Measurements from ENCODE around the gene SPATA24. TPM values are rescaled to one million over a fixed set of nuclear protein-coding genes. Genes with fewer than 3 reads are reported as not detected.
A peak's percentile ranks its signal among the peaks of the same experiment; 100 is the strongest.

SPATA24 gene
- total RNA-seq, 2 donors from 2014 or later, result 18.9 TPM; not detected in 1

DNA sequence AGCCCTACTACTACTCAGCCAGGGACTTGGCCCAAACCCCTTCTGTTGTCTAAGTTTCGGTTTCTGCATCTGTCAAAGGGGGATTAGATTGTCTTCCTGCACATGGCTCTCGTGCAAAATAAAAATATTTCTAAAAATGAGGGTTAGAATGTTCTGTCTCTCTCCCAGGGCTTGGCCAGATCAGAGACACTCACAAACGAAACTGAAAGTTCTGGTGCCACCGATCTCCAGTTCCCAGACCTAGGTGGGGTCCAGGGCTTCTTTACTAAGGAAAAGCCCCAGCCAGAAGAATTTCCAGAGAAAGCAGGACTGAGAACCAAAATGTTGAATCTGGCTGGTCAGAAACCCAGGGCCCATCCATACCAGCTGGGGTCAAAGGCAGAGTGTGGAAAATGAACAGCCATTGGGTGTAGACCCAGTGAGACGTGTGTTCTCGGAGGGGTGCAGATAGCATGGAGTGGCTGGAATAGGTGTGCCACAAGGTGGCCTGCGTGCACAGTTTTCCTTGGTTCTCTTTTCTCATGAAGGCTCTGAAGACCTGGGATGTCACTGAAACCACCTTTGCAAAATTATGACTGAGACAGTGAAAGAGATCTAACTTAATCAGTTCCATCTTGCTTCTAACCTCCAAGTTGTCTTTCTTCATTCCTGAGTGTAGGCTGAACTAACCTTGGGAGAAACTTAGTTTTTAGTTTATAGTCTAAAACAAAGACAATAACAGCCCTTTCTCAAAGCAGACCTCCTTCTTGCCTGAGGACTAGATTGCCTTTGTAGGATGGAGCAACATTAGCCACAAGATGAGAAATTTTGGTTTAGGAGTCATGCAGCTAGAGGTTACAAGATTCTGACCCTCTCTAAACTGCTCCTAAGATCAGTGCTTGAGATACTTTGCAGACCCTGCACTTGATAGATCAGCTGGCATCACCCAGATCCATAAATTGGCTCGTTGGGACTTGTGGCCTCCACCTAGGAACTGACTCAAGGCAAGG, 18.5 kb downstream of the SPATA24 start:
- H3K27ac ChIP-seq, result peak overlapping the region in 3 of 4 donors; percentile 47 to 69 (median 63)
- ATAC-seq (peak; percentile 37), DNase-seq (peak in 1 of 4 donors; percentile 42)
- no peak overlapping the region for H3K4me3 ChIP-seq
- H3K36me3 ChIP-seq (replicated peaks in 1 of 2; ENCODE audit: insufficient read depth in 1 of 2, low read depth in 2 of 2), result no peaks in the 10 kb centered on the region
- 29 to 37% methylated on average over 8 of the region's 8 CpGs for WGBS, 2 donors
- TF ChIP-seq POLR2A (IDR thresholded peaks at IDR 0.05), result no peak
- TF ChIP-seq, protein P1, sequence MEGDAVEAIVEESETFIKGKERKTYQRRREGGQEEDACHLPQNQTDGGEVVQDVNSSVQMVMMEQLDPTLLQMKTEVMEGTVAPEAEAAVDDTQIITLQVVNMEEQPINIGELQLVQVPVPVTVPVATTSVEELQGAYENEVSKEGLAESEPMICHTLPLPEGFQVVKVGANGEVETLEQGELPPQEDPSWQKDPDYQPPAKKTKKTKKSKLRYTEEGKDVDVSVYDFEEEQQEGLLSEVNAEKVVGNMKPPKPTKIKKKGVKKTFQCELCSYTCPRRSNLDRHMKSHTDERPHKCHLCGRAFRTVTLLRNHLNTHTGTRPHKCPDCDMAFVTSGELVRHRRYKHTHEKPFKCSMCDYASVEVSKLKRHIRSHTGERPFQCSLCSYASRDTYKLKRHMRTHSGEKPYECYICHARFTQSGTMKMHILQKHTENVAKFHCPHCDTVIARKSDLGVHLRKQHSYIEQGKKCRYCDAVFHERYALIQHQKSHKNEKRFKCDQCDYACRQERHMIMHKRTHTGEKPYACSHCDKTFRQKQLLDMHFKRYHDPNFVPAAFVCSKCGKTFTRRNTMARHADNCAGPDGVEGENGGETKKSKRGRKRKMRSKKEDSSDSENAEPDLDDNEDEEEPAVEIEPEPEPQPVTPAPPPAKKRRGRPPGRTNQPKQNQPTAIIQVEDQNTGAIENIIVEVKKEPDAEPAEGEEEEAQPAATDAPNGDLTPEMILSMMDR (IDR thresholded peaks at IDR 0.05), result peak in 4 of 7 experiments; percentile 25 to 35 (median 28)
- intact Hi-C loops (cut with DNase I), result no loop called here
- H3K27me3 ChIP-seq, result no peaks in the 10 kb centered on the region
- no peaks in the 10 kb centered on the region for H3K9me3 ChIP-seq
- peaks cover 38% of the 10 kb centered on the region for H3K4me1 ChIP-seq

DNA sequence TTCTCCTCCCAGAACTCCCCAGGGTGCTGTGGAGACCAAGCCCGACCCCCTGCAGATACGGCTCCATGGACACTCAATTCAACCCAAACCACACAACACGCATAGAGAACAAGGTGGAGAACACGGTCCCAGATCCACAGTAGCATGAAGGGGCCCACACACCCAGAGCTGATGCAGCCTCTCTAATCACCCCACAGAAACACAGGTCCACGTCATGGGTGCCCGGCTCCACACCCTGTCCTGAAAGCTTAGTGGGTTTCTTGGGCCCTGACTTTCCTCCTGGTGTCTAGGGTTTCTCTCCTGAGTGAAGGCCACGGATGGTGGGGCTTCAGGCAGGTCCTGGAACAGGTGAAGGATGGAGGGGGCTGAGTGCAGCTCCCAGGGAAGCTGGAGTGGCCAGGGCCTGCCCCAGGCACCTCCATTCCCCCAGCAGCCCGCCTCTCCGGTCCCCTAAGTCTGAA, 19.3 kb downstream of the SPATA24 start:
- 69 to 70% methylated on average over 6 to 9 of the region's 9 CpGs for WGBS, 2 donors
- no peaks in the 10 kb centered on the region for H3K27me3 ChIP-seq
- DNase-seq (no peak), ATAC-seq (no peak)
- intact Hi-C loops (cut with DNase I), result no loop called here
- H3K9me3 ChIP-seq, result no peaks in the 10 kb centered on the region
- no peaks in the 10 kb centered on the region for H3K36me3 ChIP-seq (replicated peaks in 1 of 2; ENCODE audit: insufficient read depth in 1 of 2, low read depth in 2 of 2)
- H3K27ac ChIP-seq, result peak overlapping the region in 3 of 4 donors; percentile 47 to 69 (median 63)
- peaks cover 38% of the 10 kb centered on the region for H3K4me1 ChIP-seq
- TF ChIP-seq, protein P1 (IDR thresholded peaks at IDR 0.05), result no peak
- TF ChIP-seq POLR2A (IDR thresholded peaks at IDR 0.05), result no peak
- no peak overlapping the region for H3K4me3 ChIP-seq

DNA sequence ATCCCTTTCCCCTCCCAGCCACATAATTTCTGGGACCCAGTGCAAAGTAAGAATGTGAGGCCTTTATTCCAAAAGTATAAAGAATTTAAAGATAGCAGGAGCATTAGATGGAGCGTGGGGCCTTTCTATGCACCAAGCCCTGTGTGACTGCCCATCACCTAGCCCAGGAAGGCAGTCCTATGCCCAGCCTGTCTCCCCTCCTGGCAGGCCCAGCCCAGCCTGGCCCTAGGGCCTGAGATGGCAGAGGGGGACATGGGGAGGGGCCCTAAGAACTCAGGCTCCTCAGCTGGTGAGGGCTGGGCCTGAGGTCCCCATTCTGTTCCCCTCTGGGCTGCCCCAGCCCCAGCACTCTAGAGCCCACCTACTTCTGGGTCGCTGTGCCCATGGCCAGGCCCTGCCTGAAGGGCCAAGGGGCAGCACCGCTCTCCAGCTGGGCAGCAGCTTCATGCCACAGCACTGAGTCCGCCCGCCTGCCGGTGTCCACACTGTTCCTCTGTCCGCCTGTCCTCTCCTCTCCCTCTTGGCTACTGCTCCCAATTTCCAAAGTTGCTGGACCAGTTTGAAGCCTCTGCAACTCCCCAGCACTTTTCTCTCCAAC, 19.8 kb downstream of the SPATA24 start:
- WGBS, 2 donors, result 61 to 82% methylated on average over 5 to 7 of the region's 7 CpGs
- Histone ChIP-seq H3K27ac (peak overlapping the region in 3 of 4 donors; percentile 47 to 69 (median 63)), H3K4me3 (no peak overlapping the region), H3K27me3 (no peaks in the 10 kb centered on the region), H3K36me3 (replicated peaks in 1 of 2; ENCODE audit: insufficient read depth in 1 of 2, low read depth in 2 of 2) (no peaks in the 10 kb centered on the region), H3K4me1 (peaks cover 38% of the 10 kb centered on the region), H3K9me3 (no peaks in the 10 kb centered on the region)
- DNase-seq (no peak), ATAC-seq (peak; percentile 25)
- no peak for TF ChIP-seq POLR2A (IDR thresholded peaks at IDR 0.05)
- TF ChIP-seq, protein P1 (IDR thresholded peaks at IDR 0.05), result no peak
- intact Hi-C loops (cut with DNase I), result no loop called here

DNA sequence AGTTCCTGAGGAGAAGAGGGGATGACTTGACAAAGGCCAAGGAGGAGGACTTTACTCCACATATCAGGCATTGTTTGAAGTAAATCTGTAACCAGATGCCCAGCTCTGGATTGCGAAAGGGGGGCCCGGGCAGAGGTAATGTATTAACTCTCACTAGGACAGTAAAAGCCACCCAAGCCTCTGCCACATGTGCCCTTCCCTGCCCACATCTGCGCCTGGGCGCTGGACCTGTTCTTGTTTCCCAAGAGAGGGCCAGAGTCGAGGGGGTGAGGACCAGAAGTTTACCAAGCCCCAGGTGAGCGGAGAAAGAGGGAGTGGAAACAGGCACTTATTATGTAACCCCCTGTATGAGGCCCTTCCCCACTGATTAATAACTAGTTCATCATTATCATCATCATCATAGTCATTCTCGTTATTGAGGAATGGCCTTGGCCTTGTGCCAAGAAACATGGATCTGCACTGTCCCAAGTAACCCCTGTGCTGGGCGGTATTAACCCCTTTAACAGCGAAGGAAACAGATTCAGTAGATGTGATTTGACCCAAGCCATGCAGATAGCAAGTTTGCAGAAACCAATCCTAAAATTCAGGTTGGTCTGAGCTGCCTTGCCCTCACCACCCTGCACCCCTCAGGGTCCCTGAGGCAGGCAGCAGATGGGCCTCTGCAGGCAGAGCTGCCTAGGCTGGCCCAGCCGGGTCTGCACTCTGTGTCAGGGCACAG, 20.5 kb downstream of the SPATA24 start, which contains the start of gene SLC23A1:
TSS of gene SLC23A1 (minus strand) at position 23 of the 718 bp plus-strand sequence. CDS start 44 bp downstream, outside the sequence.
- H3K27ac ChIP-seq, result peak within 1 kb of the TSS in 3 of 4 donors; percentile 58 to 69 (median 63)
- WGBS, 2 donors, result 34 to 38% methylated on average over 10 of the region's 10 CpGs
- no peak for TF ChIP-seq POLR2A (IDR thresholded peaks at IDR 0.05)
- TF ChIP-seq, protein P1 (IDR thresholded peaks at IDR 0.05), result no peak
- H3K4me3 ChIP-seq, result no peak within 1 kb of the TSS
- intact Hi-C loops (cut with DNase I), result no loop called here
- no peaks in the 10 kb centered on the region for H3K36me3 ChIP-seq (replicated peaks in 1 of 2; ENCODE audit: insufficient read depth in 1 of 2, low read depth in 2 of 2)
- peaks cover 37% of the 10 kb centered on the region for H3K4me1 ChIP-seq
- ATAC-seq, result peak; percentile 58
- no peaks in the 10 kb centered on the region for H3K27me3 ChIP-seq
- peak; percentile 40 to 68 (median 62) for DNase-seq
- H3K9me3 ChIP-seq, result no peaks in the 10 kb centered on the region

Data from body of pancreas (tissue), 4 donors.